Uterus (tissue), 2 donors: ENCODE results near the gene TMSB15C.

Experiments
- POLR2A ChIP-seq, 2 donors: fragments of 450-650 bp; IDR thresholded peaks; one replicate each; pipeline ENCODE4 v1.6.1; 2016; ENCODE audit warnings: antibody characterized with exemption in 2 of 2, mild to moderate bottlenecking in 1 of 2, moderate library complexity in 1 of 2
- TF ChIP-seq, protein P1 (sequence below), 4 experiments: fragments of 200-600 bp in 2 of 4; fragments of 450-650 bp in 2 of 4; sonication (generic) in 2 of 4; IDR thresholded peaks; one replicate each; pipeline ENCODE4 v1.5.1; 2016 to 2019; ENCODE audit warnings: antibody characterized with exemption in 4 of 4, mild to moderate bottlenecking in 2 of 4, moderate library complexity in 1 of 4

DNA sequence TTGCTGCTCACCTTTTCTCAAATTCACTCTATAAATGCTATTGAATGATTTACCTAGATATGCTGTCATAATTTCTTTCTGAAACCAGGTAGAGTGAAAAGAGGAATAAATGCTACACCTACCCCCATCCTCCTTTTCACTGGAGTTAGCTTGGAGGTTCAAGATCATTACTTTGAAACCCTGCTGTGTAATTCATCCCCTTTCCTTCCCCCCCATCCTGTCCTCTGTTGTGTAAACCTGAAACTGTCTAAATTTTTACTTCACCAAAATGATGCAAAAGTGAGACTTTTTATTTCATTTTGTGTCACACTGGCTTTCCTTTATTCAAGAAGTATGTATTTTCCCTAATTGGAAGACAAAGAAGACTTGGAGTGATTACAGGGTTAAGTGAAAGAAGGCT, 41.7 kb upstream of the TMSB15C start:
- TF ChIP-seq POLR2A (IDR thresholded peaks at IDR 0.05): no peak
- TF ChIP-seq, protein P1, sequence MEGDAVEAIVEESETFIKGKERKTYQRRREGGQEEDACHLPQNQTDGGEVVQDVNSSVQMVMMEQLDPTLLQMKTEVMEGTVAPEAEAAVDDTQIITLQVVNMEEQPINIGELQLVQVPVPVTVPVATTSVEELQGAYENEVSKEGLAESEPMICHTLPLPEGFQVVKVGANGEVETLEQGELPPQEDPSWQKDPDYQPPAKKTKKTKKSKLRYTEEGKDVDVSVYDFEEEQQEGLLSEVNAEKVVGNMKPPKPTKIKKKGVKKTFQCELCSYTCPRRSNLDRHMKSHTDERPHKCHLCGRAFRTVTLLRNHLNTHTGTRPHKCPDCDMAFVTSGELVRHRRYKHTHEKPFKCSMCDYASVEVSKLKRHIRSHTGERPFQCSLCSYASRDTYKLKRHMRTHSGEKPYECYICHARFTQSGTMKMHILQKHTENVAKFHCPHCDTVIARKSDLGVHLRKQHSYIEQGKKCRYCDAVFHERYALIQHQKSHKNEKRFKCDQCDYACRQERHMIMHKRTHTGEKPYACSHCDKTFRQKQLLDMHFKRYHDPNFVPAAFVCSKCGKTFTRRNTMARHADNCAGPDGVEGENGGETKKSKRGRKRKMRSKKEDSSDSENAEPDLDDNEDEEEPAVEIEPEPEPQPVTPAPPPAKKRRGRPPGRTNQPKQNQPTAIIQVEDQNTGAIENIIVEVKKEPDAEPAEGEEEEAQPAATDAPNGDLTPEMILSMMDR (IDR thresholded peaks at IDR 0.05): no peak
